GM19467 (cell line): ENCODE data around the gene C3orf18.

Source experiments
- ATAC-seq: cut with Tn5 transposase; IDR thresholded peaks from one replicate; pipeline ENCODE4 v1.9.1; 2021; ENCODE audit warnings: mild to moderate bottlenecking, moderate library complexity; ENCODE audit not compliant: unreplicated experiment

Gene C3orf18

DNA sequence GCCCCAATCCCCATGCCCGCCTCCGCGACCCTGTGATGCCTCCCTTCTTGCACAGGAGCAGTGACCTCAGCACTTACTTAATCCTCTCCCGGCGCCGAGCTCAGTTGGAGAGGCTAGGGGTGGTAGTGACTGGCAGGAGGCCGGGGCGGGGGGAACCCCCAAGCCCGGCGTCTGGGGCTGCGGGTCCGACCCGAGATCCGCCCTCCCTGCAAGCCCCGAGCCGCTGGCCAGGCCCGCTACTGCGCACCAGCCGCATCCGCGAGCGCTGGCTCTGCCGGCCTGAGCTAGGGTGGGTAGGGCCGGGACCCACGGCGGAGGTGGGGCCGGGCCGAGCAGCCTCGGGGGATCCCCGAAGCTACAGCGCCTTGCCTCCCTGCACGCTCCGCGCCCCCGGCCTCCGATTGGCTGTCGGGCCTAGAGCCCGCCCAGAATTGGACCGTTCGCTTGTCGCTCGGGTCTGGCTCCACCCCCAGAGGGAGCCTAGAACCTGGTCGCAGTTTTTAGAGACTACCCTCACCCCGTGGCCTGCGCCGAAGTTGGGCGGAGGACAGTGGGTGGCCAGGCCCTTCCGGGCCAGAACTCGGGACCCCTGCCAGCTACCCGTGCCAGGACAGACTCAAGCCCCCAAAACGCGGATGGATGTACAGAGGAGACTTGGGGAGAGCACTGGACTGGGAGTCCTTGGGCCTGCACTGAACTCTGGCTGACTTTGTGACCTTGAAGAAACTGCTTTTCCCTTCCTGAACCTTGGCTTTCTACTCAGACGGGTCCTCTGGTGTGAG, at the start of gene C3orf18:
C3orf18 (minus strand) TSS at position 362 of the 782 bp plus-strand sequence. CDS start 2,048 bp downstream, outside the sequence.
- peak; percentile 74 for ATAC-seq

DNA sequence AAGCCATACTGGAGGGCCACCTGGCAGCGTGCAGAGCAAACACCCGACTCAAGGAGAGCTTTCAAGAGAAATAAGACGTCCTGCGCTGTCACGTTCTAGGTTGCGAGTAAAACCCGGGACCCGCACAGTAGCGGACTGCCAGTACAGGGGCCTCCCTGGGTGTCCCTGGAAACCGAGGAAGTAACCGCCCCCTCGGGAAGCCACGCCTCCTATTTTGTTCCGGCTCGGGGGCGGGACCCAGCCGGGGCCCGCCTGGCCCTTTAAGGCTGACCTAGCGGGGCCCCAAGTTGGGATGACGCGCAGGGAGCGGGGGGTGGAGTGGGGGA, 49.2 kb upstream of the C3orf18 start:
- ATAC-seq, result peak; percentile 52

GRCh38 chr3:50616003-50616769, 48.6 kb upstream of the C3orf18 start:
- ATAC-seq, result peak; percentile 26

- no peak for ATAC-seq
These were observed 47.6 kb upstream of the C3orf18 start for GRCh38 chr3:50615190-50615589.

DNA sequence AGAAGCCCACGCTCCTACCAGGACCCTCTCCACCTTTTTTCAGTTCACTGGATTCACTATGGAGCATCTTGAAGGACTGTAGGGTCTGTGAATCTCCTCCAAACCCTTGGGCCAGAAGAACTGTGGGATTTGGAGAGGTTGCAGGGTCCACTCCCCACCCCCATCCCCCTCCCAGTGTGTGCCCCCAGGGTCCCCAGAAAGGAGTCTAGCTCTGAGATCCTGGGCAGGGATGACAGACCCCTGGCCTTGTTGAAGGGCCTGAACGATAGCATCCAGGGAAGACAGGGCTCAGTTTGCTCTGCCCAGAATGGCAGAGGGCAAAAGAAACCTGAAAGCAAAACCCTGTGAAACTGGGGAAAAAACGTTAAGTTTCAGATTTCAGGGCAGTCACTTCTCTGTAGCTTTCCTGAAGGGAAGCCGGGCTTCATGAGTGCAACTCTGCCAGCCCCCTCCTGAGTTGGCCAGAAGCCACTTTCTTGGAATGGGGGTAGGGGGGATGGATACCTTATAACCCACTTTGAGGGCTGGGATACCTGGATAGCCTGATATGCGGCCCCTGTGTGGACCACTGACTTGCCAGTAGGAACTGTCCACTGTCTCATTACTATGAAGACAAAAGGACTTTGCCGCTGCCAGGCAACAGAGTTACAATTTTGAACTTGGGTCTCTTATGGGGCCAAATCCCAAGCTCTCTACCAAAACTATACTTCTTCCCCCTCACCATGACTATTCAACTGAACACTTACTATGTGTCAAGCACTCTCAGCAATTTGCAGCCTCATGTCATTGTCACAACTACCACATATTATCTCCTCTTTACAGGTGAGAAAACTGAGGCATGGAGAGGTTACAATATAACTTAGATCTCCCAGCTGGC, 45.7 kb upstream of the C3orf18 start:
- ATAC-seq, result no peak

- ATAC-seq, result peak; percentile 6
These were observed 44.8 kb upstream of the C3orf18 start for GRCh38 chr3:50612234-50612882.

GRCh38 chr3:50611464-50612233, 44.1 kb upstream of the C3orf18 start, which contains the start of gene CISH:
Gene CISH, minus strand, starts transcription at chr3:50611774. Its CDS starts 124 bp downstream, at chr3:50611650.
- ATAC-seq, result peak; percentile 57

DNA sequence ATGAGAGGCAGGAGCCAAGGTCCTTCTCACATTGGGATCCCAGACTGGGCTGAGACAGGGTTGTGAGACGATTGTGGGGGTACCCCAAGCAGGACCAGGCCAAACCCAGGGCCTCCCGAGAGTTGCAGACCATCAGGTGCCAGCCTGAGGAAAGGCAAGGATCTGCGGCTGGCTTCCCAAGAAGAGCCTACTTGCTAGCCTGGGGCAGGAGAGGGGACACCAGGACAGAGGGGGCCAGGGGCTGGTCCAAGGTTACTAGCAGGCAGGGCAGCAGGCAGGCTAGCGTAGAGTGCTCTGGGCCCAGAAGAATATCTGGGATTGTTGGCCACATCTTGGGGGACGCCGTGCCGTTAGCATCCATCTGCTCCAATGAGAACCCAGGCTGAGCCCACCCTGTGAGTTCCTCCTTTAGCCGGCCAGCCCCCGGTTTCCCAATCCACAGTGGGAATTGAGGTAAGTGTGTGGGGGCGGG, 43.5 kb upstream of the C3orf18 start:
- no peak for ATAC-seq

GRCh38 chr3:50610181-50610971, 42.8 kb upstream of the C3orf18 start:
- ATAC-seq, result no peak

- no peak for ATAC-seq
These were observed 42.2 kb upstream of the C3orf18 start for GRCh38 chr3:50609763-50610085.

DNA sequence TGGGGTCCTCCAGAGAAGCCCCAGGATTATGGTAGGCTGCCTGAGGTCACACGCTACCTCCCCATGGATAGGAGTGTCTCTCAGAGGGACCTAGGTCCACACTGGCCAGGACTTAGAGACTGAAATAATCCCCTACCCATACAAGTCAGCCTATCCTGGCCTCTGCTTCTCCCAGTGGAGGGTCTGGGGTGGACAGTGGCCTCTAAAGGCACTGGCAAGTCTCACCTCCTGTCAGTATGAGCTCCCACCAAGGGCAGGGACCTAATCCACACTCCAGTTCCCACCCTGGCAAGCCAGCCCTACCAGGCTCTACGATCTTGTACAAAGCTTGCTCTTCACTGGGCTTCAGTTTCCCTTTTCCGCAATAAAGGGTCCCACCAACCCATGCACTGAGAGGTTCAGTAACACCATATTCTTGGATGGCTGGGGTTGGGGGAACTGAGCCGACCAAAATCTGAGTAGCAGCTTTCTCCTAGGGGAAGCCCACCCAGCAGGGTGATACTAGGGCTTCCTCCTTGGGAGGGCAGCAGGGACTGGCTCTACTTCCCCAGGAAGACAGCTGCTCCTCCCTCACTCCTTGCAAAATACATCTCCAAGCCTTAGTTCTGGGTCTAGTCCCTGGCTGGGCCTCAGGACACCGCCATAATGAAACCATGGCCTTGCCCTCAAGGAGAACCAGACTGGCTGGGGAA, 41.7 kb upstream of the C3orf18 start:
- ATAC-seq, result no peak

GRCh38 chr3:50608278-50608677, 40.7 kb upstream of the C3orf18 start:
- ATAC-seq, result no peak

DNA sequence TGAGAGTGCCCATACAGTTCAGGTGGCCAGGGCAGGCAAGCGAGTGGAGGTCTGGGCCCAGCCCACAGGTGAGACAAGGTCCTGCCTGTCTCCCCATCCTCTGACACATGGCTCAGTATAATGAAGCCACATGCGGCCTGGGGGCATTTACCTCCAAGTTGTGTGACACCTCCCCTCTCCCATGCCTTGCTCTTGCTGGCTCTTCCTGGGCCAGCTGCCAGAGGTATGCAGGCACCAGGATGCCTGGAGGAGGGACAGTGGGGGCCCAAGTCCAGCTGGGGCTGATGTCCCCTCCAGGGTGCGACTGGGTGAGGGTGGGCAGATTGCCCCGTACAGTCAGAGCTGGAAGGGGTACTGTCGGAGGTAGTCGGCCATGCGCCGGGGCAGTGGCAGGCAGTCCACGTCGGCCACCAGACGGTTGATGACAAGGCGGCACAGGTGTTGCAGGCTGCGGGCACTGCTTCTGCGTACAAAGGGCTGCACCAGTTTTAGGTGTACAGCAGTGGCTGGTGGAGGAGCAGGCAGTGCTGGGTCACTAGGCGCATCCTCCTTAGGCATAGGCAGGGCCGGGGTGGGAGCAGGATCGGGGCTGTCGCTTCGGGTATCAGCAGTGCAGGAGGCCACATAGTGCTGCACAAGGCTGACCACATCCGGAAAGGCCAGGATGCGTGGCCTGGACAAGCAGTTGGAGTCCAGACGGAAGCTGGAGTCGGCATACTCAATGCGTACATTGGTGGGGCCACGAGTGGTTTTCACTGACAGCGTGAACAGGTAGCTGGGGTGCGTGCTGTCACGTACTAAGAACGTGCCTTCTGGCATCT, 39.9 kb upstream of the C3orf18 start:
- no peak for ATAC-seq

GRCh38 chr3:50606596-50606995, 39.0 kb upstream of the C3orf18 start:
- ATAC-seq, result no peak

DNA sequence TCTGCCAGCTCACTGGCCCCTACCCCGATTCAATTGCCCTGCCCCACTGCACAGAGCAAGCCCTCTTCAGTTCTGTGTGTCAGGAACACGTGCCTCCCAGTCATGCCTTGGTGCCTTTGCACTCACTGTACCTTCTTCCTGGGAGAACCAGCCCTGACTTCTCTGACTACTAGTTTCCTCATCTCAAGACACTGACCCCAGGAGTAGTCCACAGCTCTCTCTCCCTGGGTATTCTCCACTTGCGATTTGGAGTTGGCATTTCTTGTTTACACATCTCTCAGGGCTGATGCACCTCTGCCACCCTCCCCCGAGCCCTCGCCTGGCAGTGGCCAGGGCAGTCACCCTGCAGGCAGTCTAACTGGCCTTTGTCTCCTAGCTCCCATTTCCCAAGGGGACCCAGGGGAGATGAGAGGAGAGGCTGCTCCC, 38.4 kb upstream of the C3orf18 start:
- ATAC-seq, result no peak

DNA sequence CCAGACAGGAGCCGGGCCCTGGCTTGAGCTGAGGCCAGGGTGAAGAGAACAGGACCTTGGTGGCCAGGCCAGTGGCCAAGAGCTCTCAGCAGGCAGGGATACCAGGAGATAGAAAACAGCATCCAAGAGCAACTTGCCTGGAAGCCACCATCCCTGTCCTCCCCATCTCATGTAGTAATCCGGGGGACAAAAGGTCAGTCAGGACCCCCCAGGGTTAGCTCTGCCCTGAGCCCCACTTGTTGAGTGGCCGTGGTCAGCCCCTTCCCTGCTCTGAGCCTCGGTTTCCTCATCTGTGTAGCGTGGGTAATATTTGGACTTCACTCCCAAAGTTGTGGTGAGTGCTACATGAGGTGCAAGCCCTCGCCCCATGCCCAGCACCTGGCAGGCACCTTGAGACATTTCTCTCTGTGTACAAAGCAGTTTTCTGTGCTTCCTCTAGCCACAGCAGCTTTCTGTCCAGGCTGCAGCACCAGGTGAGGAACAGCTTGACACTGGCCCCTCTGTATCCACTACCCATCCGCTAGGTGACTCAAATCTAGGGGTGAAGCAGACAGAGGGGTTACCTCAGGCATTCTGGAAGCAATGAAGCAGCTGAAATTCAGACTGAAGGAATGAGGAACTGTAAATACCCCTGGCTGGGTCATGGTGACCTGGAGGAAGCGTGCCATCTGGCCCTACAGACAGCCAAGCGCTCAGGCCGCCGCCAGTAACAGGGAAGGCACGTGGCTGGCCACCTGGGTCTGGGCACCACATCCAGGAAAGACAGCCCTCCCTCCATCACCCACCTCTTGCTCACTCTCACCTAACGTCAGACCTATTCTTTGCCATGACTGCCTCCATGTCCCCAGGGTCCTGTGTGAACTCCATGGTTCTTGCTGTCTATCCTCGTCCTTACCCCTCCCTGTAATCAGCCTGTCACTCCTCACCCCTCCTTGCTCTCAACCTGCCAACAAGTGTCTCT, 37.4 kb upstream of the C3orf18 start:
- no peak for ATAC-seq
